Thoracic aorta (tissue), 2 donors: ENCODE results near the gene TBCCD1. TPM values are rescaled to one million over a fixed set of nuclear protein-coding genes. Genes with fewer than 3 reads are reported as not detected.
A peak's percentile ranks its signal among the peaks of the same experiment; 100 is the strongest.
"Not testable (repeated sequence)": the region's sequence is repeated elsewhere in the genome, so short reads cannot be mapped to it uniquely, and the experiment has no call there.

Experiments used
- ATAC-seq: fragments of 150-250 bp; one replicate; pipeline ENCODE4 v1.8.0; 2017; ENCODE audit warnings: low read depth; ENCODE audit not compliant: insufficient number of reproducible peaks, low FRiP score
- DNase-seq: peaks from one replicate; pipeline ENCODE4 v3.0.0-alpha.2; 2020; ENCODE audit warnings: low spot score
- H3K27ac ChIP-seq, 2 donors: fragments of 200-600 bp; sonication (generic); 1 replicate in 1 of 2; 2 replicates in 1 of 2; pipeline ENCODE4 v1.5.1; 2016; ENCODE audit warnings: mild to moderate bottlenecking in 2 of 2, moderate library complexity in 2 of 2
- H3K27me3 ChIP-seq: fragments of 200-600 bp; sonication (generic); replicated peaks from 2 replicates; pipeline ENCODE4 v1.6.0; 2016; ENCODE audit warnings: mild to moderate bottlenecking; ENCODE audit not compliant: insufficient read depth
- H3K36me3 ChIP-seq: fragments of 200-600 bp; sonication (generic); one replicate; pipeline ENCODE4 v1.5.1; 2016
- H3K4me1 ChIP-seq, 2 donors: fragments of 200-600 bp; sonication (generic); 1 replicate in 1 of 2; 2 replicates in 1 of 2; pipeline versions ENCODE4 v1.5.1 to v1.6.0; 2016; ENCODE audit warnings: low read depth in 2 of 2, mild to moderate bottlenecking in 1 of 2; ENCODE audit not compliant: control insufficient read depth in 1 of 2
- H3K4me3 ChIP-seq: fragments of 200-600 bp; sonication (generic); 2 replicates; pipeline ENCODE4 v1.5.1; 2016; ENCODE audit warnings: mild to moderate bottlenecking
- H3K9me3 ChIP-seq: fragments of 200-600 bp; sonication (generic); 2 replicates; pipeline ENCODE4 v1.5.1; 2016
- total RNA-seq, 2 donors: library from RNA; depleted of rRNA; stranded (reverse); fragments of >200 nt; gene quantifications; one replicate each; pipeline versions ENCODE4 v1.1.0 to v1.2.3, GENCODE V29; 2016
- TF ChIP-seq, protein P1 (sequence below): fragments of 200-600 bp; sonication (generic); IDR thresholded peaks from one replicate; pipeline ENCODE4 v1.5.1; 2019; ENCODE audit warnings: antibody characterized with exemption

Gene TBCCD1
- total RNA-seq, 2 donors from 2014 or later = 10.2 to 25.8 TPM

DNA sequence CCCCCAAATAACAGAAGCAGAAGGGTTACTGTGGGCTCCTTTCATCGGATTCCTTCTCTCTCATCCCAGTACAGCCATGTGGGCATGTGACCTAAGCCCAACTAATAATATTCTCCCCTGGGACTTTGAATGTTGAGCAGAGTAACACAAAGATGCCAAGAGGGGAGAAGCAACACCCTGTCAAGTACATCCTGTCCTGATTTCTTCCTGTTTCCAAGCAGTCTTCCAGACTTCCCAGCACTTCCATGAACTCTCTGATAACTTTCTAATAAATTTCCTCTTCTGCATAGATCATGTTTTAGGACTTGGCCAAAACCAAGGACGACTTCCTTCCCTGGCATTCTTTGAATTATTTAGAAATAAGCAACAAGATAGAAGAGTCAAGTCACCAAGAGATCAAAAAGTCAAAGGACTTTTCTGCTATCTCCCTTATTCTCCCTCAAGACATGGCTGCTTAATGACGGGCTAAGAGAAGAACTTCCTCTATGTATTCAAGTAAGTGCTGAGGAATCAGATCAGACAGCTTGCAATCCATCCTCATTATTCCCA is 60.9 kb downstream of the TBCCD1 start:
- Histone ChIP-seq H3K4me3 (no peak overlapping the region), H3K27me3 (no peaks in the 10 kb centered on the region), H3K9me3 (no peaks in the 10 kb centered on the region), H3K27ac (no peak overlapping the region), H3K36me3 (no peaks in the 10 kb centered on the region), H3K4me1 (peaks cover 9 to 16% of the 10 kb centered on the region in 2 donors)
- ATAC-seq = no peak
- DNase-seq = no peak
- TF ChIP-seq, protein P1, sequence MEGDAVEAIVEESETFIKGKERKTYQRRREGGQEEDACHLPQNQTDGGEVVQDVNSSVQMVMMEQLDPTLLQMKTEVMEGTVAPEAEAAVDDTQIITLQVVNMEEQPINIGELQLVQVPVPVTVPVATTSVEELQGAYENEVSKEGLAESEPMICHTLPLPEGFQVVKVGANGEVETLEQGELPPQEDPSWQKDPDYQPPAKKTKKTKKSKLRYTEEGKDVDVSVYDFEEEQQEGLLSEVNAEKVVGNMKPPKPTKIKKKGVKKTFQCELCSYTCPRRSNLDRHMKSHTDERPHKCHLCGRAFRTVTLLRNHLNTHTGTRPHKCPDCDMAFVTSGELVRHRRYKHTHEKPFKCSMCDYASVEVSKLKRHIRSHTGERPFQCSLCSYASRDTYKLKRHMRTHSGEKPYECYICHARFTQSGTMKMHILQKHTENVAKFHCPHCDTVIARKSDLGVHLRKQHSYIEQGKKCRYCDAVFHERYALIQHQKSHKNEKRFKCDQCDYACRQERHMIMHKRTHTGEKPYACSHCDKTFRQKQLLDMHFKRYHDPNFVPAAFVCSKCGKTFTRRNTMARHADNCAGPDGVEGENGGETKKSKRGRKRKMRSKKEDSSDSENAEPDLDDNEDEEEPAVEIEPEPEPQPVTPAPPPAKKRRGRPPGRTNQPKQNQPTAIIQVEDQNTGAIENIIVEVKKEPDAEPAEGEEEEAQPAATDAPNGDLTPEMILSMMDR = no peak

DNA sequence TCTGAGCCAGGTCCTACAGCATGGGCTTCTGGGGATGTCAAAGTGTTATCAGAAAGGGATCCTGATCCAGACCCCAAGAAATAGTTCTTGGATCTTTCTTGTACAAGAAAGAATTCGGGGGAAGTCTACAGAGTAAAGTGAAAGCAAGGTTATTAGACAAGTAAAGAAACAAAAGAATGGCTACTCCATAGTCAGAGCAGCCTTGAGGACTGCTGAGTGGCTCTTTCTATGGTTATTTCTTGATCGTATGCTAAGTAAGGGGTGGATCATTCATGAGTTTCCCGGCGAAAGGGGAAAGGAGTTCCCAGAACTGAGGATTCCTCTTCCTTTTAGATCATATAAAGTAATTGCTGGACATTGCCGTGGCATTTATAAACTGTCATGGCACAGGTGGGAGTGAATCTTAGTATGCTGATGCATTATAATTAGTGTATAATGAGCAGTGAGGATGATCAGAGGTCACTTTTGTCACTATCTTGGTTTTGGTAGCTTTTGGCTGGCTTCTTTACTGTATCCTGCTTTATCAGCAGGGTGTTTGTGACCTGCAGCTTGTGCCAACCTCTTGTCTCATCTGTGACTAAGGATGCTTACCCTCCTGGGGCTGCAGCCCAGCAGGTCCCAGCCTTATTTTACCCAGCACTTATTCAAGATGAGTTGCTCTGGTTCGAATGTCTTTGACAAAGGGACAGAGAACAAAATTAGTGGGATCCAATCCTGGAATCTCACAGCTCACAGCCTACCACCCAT is 64.0 kb downstream of the TBCCD1 start:
- H3K27me3 ChIP-seq = no peaks in the 10 kb centered on the region
- H3K36me3 ChIP-seq = no peaks in the 10 kb centered on the region
- peak overlapping the region; percentile 56 for H3K4me3 ChIP-seq
- H3K4me1 ChIP-seq = peaks cover 9 to 16% of the 10 kb centered on the region in 2 donors
- TF ChIP-seq, protein P1 = no peak
- DNase-seq (no peak), ATAC-seq (no peak)
- no peak overlapping the region for H3K27ac ChIP-seq
- no peaks in the 10 kb centered on the region for H3K9me3 ChIP-seq

- H3K4me3 ChIP-seq = peak overlapping the region; percentile 56
- no peak for ATAC-seq
- no peak overlapping the region for H3K27ac ChIP-seq
These were observed 64.8 kb downstream of the TBCCD1 start for GRCh38 chr3:186502138-186502948.

GRCh38 chr3:186499949-186500348 is 67.2 kb downstream of the TBCCD1 start:
- H3K27ac ChIP-seq, DNase-seq, H3K9me3 ChIP-seq, H3K27me3 ChIP-seq, ATAC-seq, H3K36me3 ChIP-seq, H3K4me3 ChIP-seq: not testable (repeated sequence)
- peaks cover 15 to 31% of the 10 kb centered on the region in 2 donors for H3K4me1 ChIP-seq

More at GRCh38 chr3:186502138-186502948, 64.8 kb downstream of the TBCCD1 start:
- Histone ChIP-seq H3K27me3 (no peaks in the 10 kb centered on the region), H3K9me3 (no peaks in the 10 kb centered on the region), H3K4me1 (peaks cover 9 to 16% of the 10 kb centered on the region in 2 donors), H3K36me3 (no peaks in the 10 kb centered on the region)
- DNase-seq = no peak
- TF ChIP-seq, protein P1 = no peak

DNA sequence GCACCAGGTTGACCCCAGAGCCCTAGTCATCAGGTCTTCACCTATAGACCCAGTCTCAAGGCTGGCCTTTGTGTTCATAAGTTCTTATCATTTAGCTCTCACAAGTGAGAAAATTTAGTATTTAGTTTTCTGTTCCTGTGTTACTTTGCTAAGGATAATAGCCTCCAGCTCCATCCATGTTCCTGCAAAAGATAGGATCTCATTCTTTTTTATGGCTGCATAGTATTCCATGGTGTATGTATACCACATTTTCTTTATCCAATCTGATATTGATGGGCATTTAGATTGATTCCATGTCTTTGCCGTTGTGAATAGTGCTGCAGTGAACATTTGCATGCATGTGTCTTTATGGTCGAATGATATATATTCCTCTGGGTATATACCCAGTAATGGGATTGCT is 69.1 kb downstream of the TBCCD1 start:
- not testable (repeated sequence) for ATAC-seq, H3K36me3 ChIP-seq, H3K27ac ChIP-seq, DNase-seq, H3K27me3 ChIP-seq, H3K9me3 ChIP-seq, H3K4me3 ChIP-seq
- peaks cover 8 to 40% of the 10 kb centered on the region in 2 donors for H3K4me1 ChIP-seq

- Histone ChIP-seq H3K27ac (no peak overlapping the region), H3K9me3 (no peaks in the 10 kb centered on the region), H3K36me3 (no peaks in the 10 kb centered on the region), H3K4me3 (no peak overlapping the region), H3K27me3 (no peaks in the 10 kb centered on the region), H3K4me1 (peaks cover 7 to 42% of the 10 kb centered on the region in 2 donors)
- DNase-seq = no peak
- ATAC-seq = no peak
- TF ChIP-seq, protein P1 = no peak
These were observed 69.5 kb downstream of the TBCCD1 start for GRCh38 chr3:186497608-186498007.
